Measurements from ENCODE around the gene MAFB.
"Not testable (repeated sequence)": the region's sequence is repeated elsewhere in the genome, so short reads cannot be mapped to it uniquely, and the experiment has no call there.

The MAFB gene

DNA sequence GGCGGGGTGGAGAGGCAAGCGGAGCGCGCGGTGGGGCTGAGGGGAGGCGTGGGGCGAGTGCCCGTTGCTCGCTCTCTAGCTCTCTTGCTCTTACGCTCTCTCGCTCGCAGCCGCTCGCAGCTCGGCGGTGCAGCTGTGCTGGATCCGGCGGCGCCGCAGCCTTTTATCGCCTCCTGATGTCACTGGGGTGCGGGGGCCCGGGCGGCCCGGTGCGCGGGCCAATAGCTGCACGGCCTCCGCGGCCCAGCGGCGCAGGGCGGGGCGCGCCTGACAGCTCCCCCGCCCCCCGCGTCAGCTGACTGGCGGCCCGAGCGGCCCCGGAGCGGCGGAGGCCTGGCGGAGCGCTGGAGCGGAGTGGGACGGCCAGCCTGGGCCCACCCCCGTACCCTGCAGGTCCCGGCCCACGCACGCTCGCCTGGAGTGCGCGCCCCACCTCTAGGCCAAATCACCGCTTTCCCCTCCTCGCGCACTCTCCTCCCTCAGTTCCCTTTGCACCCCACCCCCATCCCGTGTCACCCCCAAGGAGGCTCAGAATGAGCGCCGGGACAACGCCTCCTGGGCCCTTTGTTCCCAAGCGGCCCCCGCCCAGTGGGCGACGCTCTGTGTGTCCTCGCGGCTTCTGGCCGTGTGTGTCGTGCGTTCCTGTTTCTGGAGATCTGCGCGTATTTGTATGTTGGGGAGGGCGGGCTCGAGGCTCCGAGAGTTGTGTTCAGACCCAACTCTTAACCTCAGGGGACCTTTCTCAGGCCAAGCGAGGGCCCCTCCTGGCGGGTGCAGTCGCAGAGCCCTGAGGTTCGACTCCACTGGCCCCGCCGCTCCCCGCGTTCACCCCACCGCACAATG lies at the start of gene MAFB:
MAFB (minus strand) TSS at position 137 of the 843 bp plus-strand sequence. CDS start 386 bp downstream, outside the sequence.
- DNase-seq = no peak

DNA sequence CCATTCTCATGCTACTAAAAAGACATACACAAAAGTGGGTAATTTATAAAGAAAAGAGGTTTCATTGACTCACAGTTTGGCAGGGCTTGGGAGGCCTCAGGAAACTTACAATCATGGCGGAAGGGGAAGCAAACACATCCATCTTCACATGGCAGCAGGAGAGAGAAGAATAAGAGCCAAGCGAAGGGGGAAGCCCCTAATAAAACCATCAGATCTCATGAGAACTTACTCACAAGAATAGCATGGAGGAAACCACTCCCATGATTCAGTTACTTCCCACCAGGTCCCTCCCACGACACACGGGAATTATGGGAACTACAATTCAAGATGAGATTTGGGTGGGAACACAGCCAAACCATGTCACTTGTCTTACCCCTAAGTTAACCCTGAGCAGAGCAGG lies 47.4 kb upstream of the MAFB start:
- DNase-seq = not testable (repeated sequence)

DNA sequence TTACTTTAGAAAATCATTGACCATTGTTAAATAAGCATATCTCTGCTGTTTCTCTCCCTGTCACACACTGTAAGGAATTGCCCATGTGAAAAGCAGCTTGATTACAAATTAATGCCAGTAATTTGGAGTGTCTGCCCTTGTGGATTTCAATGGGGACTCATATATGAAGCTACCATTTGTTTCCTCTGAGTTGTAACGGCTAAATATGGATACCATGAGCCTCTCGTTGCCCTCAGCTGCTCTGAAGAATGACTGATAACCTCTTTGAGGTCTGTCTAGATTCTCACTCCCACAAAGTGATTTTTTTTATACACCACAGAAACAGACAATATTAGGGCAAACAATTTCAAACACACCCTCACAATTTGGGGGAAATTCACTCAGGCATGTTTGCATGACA lies 40.0 kb upstream of the MAFB start:
- no peak for DNase-seq

DNA sequence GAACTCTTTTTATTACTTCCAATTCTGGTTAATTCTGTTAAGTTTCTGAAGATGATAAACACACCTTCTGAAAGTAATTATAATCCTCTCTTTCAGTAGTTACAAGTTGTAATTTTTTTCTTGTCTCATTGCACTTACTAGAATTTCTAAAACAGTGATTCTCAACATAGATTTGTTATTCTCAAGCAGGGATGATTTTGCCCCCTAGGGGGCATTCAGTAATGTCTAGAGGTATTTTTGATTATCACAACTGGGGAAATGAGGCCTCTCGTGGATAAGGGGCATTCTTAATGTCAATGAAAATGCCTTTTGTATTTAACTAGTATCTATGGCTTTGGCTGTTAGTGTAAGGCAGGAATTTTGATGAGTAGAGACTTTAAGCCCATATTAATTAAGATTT lies 39.4 kb upstream of the MAFB start:
- no peak for DNase-seq

DNA sequence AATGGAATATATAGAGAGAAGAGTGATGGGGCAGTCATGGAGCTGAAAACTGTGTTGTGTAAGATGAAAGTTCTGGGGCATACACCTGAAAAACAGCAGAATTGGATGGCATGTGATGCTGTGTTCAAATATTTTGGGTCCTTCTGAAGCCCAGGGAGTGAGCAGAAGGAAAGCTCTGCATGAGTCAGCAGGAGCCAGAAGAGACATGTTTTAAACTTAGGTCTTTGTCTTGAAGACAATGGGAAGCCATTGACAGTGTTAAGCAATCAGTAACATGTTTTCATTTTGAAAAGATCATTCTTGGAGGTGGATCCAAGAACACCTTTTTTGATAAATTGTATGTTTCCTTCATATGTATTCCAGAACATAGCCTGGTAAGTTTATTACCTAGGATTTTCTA lies 38.9 kb upstream of the MAFB start:
- no peak for DNase-seq

DNA sequence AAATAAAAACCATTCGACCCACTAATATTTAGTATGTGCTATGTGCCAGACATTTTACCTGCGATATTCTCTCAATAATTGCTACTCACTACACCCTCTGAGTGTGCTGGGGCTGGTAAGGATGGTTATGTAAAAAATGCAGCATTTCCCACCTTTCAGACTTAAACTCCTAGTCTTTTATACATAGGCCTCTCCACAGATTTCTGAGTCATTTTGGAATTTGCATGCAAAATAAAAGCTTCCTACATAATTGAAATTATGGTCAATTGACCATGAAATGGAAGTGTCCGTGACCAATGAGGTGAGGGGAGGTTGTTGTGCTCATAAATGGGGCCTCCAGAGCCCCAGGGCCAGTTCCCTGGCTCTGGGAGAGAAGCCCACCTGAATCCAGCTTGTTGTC lies 37.7 kb upstream of the MAFB start:
- DNase-seq = no peak

DNA sequence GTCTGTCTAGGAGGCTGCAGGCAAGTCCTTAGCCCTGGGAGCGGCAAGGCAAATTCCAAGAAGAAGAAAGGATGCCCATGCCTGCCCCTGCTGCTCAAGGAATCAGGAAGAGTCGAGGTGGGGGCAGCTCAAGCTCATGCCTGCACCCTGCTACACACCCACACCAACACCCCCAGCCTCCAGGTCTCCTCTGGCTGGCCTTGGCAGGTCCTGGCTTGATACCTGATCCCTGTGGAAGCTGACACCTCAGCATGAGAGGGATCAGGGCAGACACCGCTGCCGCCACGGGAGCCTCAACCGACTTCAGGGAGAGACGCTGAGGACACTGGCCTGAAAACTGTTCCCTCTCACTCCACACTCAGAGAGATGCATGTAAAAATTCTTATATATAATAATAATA lies 35.5 kb upstream of the MAFB start:
- no peak for DNase-seq

DNA sequence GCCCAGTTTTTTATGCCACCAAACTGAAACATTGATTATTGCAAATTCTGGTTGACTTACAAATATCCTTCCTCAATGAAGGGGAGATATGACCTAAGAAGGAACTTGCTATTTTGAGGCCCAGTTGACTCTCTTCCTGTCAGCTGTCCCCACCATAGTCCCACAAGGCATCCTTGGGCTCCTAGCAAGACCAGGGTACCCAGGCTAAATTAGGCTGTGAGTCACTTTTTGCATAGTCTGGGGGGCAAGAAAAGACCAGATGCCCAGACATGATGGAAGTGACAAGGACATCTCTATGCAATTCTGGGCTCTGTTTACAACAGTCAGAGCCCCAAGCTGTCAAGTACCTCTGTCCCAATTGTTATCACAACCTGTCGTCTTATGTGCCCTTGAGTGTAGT lies 31.8 kb upstream of the MAFB start:
- DNase-seq = no peak

DNA sequence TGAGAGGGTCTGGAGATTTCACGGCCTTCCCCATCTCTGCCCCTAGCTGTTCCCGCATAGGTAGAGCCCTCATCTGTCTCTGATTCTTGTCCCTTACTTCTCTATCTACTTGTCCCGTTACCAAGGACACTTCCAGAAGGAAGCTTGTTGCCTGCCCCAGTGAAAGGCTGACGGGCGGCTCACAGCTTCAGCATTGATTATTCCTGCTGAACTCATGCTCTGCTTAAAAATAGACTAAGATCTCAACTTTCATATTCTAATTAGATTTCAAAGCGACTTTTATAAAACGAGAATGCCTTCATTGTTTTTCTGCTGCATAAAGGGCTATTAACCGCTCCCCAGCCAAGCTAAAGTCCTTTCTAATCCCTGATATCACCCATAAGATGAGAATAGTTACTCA lies 31.1 kb upstream of the MAFB start:
- no peak for DNase-seq

DNA sequence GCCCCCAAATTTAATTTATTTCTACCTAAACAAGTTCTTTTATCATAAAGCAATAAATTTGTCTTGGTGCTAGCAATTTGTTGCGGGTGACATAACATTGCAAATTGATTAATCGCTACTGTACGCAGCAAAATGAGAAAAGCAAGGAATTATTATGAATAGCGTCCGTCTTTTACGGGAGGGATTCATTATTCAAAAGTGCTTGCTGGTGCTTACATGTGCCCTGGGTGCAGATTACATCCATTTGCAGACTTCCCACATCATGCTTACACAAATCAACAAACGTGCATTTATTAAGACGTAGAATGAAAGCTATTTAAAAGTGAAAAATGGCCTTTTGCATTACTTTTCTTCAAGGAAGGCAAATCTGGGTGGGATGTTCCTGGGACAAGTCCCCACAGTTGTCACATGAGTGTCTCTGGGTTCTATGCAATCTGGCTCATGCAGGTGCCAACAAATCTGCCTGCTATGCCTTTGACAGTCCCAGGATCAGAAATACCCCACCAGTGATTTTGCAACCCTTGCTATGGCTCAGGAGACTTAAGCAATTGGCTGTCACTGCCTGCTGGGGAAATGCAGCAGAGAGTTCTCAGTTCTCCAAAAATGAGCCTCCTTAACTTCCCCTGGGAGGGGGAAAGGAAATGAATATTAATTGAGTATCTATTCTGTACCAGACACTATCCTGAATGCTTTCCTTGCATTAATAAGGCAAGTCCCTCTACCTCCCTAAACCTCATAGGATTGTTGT lies 30.1 kb upstream of the MAFB start:
- no peak for DNase-seq

DNA sequence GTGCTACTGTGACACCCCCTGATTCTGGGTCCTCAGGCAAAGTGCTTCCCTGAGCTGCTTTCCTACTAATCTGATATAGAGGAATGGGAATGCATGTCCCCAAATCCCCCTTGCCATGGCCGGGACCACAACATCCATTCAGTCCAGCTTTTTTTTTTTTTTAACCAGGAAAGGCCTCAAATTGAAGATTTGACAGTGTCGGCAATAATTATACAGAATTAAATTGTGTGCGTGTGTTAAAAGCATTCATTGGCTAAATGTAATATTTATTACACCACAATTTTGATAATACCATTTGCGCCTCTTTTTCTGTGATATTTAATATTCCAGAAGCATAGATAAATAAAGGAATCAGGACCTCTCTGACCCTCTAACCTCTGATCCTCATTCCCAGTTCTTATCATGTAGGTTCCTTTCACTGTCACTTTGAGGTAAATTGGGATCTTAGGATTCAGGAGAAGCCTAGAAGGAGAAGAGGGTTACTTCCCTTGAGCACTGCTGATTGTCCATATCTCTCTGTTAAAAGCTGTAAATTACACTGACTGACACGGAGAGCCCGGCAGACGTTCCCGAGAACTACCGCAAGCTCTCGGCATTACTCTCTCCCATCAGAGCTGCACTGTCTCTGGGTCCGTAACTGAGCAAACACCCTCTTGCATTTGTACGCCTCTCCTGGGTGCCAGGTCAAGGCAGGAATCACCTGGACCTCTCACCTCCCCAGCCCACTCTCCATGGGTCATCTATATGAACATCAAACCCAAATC lies 29.4 kb upstream of the MAFB start:
- no peak for DNase-seq

DNA sequence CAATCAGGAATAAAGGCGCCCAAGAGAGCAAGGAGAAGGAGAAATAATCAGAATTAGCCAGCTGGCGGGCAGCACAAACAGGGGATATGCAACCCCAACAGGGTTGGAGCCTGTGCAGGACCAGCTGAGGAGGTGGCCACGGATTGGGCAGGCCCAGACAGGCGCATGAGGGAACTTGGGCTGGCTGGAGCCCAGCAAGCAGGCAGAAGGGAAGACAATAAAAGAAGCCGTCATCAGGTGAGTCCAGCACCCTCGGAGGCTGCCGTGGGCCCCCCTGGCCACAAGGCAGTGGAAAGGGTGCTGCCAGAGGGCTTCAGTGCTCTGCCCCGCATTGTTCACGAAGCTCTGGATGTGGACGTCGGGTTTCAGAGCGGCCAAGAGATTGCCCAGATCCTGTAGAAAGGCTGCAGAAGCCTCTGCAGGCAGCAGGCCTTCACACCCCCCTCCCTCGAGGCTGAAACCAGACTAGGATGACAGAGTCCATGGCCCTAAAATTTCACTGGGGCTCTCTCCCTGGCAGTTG lies 28.4 kb upstream of the MAFB start:
- DNase-seq = no peak

DNA sequence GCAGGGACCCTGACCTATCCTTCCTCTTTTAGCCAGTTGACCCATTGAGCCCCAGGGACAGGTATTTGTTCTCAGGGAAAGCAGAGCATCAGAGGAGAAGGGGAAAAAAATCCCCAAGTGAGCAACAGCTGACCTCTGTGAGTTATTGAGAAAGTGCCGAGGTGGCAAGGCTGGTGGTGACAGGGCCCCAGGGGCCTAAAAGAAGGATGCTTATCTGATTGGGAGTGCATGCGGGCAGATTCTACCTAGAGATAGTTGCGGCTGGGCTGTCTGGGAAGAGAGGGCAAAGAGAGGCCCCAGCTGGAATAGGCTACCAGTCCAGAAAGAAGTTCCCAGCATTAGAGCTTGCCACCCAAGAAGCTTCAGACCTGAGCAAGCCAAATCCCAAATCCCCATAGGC lies 26.5 kb upstream of the MAFB start:
- DNase-seq = no peak

DNA sequence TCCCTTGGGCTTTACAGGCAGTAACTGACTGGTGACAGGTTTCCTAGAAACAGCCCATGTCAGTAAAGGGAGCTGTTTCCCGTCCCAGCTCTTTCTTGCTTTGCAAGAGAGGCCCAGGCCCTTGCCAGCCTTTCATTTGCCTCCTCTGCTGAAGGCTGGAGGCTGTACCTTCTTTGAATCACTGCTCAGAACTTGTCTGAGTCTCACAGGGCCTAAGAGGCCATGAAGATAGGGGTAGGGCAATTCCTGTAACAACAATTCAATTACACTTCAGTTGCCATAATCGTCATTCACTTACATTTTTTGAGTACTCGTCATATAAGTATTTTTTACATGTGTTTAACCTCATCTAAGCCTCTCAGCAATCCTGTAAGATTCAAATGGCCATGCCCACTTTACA lies 25.9 kb upstream of the MAFB start:
- no peak for DNase-seq

DNA sequence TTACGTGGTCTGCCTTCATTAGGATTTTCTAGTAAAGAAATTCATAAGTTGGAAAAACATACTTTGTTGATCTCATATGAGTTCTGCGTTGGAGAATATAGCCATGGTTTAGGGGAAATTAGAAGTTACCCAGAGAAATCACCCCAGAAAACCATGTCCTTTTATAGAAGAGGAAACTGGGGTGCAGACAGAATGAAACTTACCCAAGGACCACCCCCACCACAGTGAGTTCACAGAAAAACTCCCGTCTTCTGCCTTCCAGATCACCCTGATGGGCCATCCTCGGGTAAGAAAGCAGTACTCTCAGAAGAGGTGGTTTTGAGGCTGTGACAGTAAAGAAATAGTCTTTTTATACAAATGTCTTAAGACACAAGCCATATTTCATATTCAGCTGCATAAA lies 25.1 kb upstream of the MAFB start:
- DNase-seq = no peak

DNA sequence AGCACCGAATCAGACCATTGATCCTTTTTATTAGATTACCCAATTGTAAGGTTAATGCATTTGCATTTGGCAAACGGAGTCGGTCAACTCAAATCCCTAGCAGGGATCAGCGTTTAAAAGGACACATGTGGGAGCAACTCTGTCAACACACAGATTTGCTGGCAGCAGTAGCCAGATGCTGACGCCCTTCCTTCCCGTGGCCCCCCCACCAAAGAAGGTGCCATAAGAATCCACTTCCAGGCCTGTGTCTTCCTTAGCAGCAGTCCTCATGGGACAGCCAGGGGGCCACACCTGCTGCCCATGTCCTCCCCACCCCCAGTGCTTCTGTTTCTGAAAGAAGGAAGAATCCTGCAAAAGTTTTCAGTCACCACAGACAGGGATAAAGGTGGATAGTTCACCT lies 24.5 kb upstream of the MAFB start:
- no peak for DNase-seq

DNA sequence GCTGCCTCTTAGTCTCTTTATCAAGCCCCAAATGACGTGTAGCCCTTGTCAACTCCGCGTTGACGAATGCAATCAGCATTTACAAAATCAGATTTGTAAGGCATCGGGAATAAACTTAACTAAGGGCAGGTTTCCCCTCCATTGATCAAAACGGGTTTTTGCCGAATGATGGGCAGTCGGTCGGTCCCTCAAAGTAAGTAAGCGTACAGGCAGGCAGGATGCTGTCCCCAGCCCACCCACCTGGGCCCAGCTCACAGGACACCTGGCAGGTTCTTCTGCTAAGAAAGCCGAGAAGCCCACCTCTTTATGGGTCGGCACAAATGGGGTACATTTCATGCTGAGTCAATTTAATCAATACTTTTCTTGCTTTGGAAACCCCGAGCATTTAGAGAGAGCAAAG lies 22.0 kb upstream of the MAFB start:
- DNase-seq = no peak

DNA sequence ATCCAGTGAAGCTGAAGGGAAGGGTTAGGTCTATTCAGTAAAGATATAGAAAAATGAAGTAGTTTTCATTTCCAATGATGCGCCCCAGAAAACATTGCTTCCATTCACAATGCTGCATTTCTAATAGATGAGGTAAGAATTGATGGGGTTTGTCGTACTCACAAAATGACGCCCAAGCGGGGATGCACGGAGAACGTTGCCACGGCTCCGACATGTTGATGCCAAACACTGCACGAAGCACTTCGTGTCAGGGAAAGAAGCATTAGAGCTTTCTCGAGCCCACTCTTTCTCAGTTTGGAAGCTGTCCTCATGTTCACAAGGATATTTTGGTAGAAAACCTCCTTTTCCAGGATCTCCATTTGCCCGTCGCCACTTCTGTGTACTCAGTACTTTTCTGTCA lies 21.6 kb upstream of the MAFB start:
- no peak for DNase-seq

DNA sequence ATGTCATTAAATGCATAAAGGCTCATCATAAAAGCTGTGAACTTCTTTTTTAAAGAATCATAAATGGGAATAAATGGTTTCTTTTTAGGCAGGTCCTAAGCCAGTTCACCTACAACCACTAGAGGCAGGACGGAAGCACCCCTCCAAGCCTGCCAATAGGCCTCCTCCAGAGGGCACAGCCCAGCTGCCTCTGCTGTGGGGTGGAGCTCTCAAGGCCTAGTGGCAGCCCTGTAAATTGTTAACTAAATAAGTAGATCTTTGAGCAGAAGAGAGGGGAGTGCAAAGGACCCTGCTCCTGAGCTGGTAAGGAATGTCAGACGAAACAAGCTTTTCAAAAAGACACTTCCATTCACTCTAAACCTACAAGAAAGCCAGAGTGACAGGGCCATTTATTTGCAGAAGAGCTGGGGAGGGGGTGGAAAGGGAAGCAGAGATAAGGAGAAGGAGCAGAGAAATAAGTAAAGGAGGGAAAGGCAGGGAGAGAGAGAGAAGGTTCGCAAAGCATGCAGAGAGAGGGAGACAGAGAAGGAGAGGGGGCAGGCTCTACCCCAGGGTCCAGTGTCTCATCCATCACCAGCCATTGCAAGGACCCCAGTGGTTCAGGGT lies 18.0 kb upstream of the MAFB start:
- no peak for DNase-seq

DNA sequence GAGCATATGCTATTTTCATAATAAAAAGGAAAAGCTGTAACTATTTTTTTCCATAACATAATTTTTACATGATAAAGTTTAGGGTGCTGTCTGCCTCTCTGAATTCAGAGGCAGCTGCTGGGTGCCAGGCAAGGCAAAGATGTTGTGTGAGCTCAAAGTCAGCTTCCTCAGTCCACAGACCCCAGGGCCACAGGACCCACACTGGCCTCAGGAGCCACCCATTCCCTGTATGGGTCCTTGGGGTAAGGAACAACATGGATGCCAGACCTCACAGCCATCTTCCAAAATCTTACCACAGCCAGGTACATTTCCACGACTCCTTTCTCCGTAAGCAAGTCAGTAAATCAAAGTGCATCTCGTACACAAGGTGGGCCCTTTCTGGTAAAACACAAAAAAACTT lies 16.4 kb upstream of the MAFB start:
- no peak for DNase-seq

DNA sequence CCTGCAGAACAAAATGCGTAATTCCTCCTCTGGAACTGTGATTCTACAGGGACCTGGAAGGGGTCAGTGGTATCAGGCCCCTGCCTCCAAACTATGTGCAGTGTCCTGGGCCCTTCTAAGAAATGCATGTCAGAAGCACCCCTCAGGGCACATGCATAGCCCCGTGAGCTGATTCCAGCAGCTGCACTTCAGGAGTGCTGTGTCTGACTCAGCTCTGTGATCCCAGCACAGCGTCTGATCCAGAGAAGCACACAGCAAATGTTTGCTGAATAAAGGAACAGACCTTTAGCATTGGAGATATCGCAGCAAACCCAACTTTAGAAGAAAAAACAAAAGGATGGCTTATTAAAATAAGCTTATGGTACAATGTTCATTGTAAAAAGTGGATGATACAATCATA lies 15.8 kb upstream of the MAFB start:
- DNase-seq = no peak

DNA sequence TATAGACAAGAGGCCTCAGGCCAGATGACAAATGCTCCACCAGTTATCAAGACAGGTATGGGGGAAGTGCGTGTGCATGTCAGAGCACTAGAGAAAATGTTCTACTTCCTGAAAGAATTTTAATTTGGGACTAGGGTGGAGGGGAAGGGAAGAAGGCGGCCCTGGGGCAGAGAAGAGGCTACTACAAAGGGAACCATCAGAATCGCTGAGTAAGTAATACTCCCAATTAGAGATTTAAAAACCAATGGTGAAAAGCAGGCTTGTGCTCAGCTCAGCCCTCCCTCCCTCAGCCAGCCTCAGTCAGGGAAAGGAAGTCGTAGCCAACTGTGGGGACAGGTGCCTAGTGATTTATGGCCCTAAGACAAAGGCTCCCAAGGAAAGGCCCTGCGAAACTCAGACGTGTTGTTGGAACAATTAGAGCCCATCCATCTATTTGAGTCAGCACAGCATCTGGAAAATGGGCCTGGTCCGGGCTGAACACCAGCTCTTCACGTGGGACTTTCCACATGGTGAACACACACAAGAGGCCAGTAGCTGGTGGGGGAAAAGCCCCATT lies 15.0 kb upstream of the MAFB start:
- no peak for DNase-seq

DNA sequence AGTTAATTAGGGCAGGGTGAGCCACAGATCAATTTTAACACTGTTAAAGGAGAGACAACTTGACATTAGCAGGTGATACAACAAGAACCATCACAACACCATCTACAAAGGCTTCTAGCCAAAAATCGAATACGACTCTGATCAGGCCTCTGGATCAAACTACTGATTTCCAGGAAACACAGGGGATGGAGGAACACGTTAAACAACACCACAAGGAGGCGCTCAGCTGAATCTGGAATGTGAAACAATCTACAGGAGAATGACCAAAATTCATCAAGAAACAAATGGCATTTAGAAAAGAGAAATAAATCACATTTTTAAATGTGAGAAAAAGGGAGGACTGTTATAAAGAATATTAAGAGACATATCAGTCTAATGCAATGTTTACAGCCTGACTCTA lies 13.5 kb upstream of the MAFB start:
- DNase-seq = no peak
